Testis (tissue), 3 donors: Measurements from ENCODE around the gene WLS. TPM values are rescaled to one million over a fixed set of nuclear protein-coding genes. Genes with fewer than 3 reads are reported as not detected.

Source experiments
- DNase-seq: peaks from one replicate; pipeline ENCODE4 v3.0.0-alpha.2; 2019
- H3K27ac ChIP-seq, 2 donors: fragments of 200-600 bp; sonication (generic); one replicate each; pipeline ENCODE4 v1.5.1; 2019
- H3K27me3 ChIP-seq: fragments of 200-600 bp; sonication (generic); one replicate; pipeline ENCODE4 v1.5.1; 2019
- H3K36me3 ChIP-seq: fragments of 200-600 bp; sonication (generic); one replicate; pipeline ENCODE4 v1.5.1; 2017; ENCODE audit warnings: low read depth; ENCODE audit errors: missing control alignments
- H3K4me1 ChIP-seq: fragments of 200-600 bp; sonication (generic); one replicate; pipeline ENCODE4 v1.5.1; 2019
- H3K4me3 ChIP-seq, 2 donors: fragments of 200-600 bp; sonication (generic); one replicate each; pipeline ENCODE4 v1.5.1; 2017 to 2019
- H3K9me3 ChIP-seq: fragments of 200-600 bp; sonication (generic); one replicate; pipeline ENCODE4 v1.5.1; 2017
- CTCF ChIP-seq, 3 experiments: fragments of 450-650 bp in 2 of 3; fragments of 200-600 bp in 1 of 3; sonication (generic) in 1 of 3; IDR thresholded peaks; one replicate each; pipeline ENCODE4 v1.5.1; 2016 to 2019; ENCODE audit warnings: antibody characterized with exemption in 3 of 3, mild to moderate bottlenecking in 2 of 3, moderate library complexity in 1 of 3
- POLR2A ChIP-seq: fragments of 450-650 bp; IDR thresholded peaks from one replicate; pipeline ENCODE4 v1.6.1; 2017; ENCODE audit warnings: antibody characterized with exemption, mild to moderate bottlenecking, moderate library complexity
- WGBS, 2 donors: methylation state at CpG; one replicate each; pipeline ENCODE4 v1.1.5; 2018; 5-methylcytosine and 5-hydroxymethylcytosine counted together
- intact Hi-C: fragments of 100-400 bp; cut with DNase I; formaldehyde crosslinking; loops from one replicate; pipeline ENCODE4 v1.15.1; 2023; ENCODE audit warnings: low total_unique reads
- polyA plus RNA-seq: library from polyadenylated mRNA; stranded (reverse); fragments of 350-450 nt; fragmentation: Illumina TruSeq; extraction: RNeasy Lipid Tissue Mini Kit (QIAGEN cat#74804); gene quantifications from one replicate; pipeline ENCODE4 v1.2.3, GENCODE V29; 2014; ENCODE audit warnings: low read depth, low replicate concordance; ENCODE audit not compliant: insufficient read depth
- total RNA-seq, 2 donors: library from RNA; depleted of rRNA; stranded (reverse); fragments of >200 nt; gene quantifications; one replicate each; pipeline ENCODE4 v1.2.3, GENCODE V29; 2016

The WLS gene
- total and polyA plus RNA-seq, 3 donors from 2014 or later: 32.6 to 93.7 (median 75.5) TPM

- Histone ChIP-seq H3K36me3 (no peaks in the 10 kb centered on the region), H3K27me3 (no peaks in the 10 kb centered on the region), H3K4me1 (no peaks in the 10 kb centered on the region), H3K27ac (no peak overlapping the region), H3K9me3 (no peaks in the 10 kb centered on the region), H3K4me3 (no peak overlapping the region)
- intact Hi-C loops: no loop called here
- 40 to 59% methylated on average over 4 of the region's 4 CpGs for whole genome bisulfite sequencing, 2 donors
- DNase-seq: no peak
- TF ChIP-seq CTCF (IDR thresholded peaks at IDR 0.05): no peak
- no peak for TF ChIP-seq POLR2A
Observed at GRCh38 chr1:68188644-68189340, 43.5 kb downstream of the WLS start.

GRCh38 chr1:68188060-68188538 lies 44.2 kb downstream of the WLS start:
- no peaks in the 10 kb centered on the region for H3K9me3 ChIP-seq
- no peak overlapping the region for H3K4me3 ChIP-seq
- TF ChIP-seq CTCF (IDR thresholded peaks at IDR 0.05): no peak
- no peak for TF ChIP-seq POLR2A
- WGBS, 2 donors: 71 to 79% methylated on average over 3 of the region's 3 CpGs
- no peaks in the 10 kb centered on the region for H3K36me3 ChIP-seq
- intact Hi-C loops: no loop called here
- no peaks in the 10 kb centered on the region for H3K4me1 ChIP-seq
- H3K27ac ChIP-seq: no peak overlapping the region
- DNase-seq: no peak
- no peaks in the 10 kb centered on the region for H3K27me3 ChIP-seq

- 67 to 83% methylated on average over 2 of the region's 2 CpGs for WGBS, 2 donors
- TF ChIP-seq POLR2A (no peak), CTCF (IDR thresholded peaks at IDR 0.05) (no peak)
- intact Hi-C loops: no loop called here
- H3K27ac ChIP-seq: no peak overlapping the region
- no peak for DNase-seq
- no peaks in the 10 kb centered on the region for H3K4me1 ChIP-seq
- no peak overlapping the region for H3K4me3 ChIP-seq
- H3K36me3 ChIP-seq: no peaks in the 10 kb centered on the region
- H3K9me3 ChIP-seq: no peaks in the 10 kb centered on the region
- no peaks in the 10 kb centered on the region for H3K27me3 ChIP-seq
Observed at GRCh38 chr1:68185743-68186142, 46.6 kb downstream of the WLS start.

- WGBS, 2 donors: 95 to 96% methylated on average over 2 of the region's 2 CpGs
- no peaks in the 10 kb centered on the region for H3K36me3 ChIP-seq
- no peaks in the 10 kb centered on the region for H3K27me3 ChIP-seq
- H3K4me3 ChIP-seq: no peak overlapping the region
- no peak for TF ChIP-seq CTCF (IDR thresholded peaks at IDR 0.05)
- TF ChIP-seq POLR2A: no peak
- no peak for DNase-seq
- H3K4me1 ChIP-seq: no peaks in the 10 kb centered on the region
- no peaks in the 10 kb centered on the region for H3K9me3 ChIP-seq
- no peak overlapping the region for H3K27ac ChIP-seq
- intact Hi-C loops: no loop called here
Observed at GRCh38 chr1:68183895-68184294, 48.4 kb downstream of the WLS start.

- H3K4me1 ChIP-seq: peaks cover 5% of the 10 kb centered on the region
- H3K36me3 ChIP-seq: no peaks in the 10 kb centered on the region
- TF ChIP-seq CTCF (IDR thresholded peaks at IDR 0.05) (no peak), POLR2A (no peak)
- no peaks in the 10 kb centered on the region for H3K27me3 ChIP-seq
- intact Hi-C loops: no loop called here
- H3K27ac ChIP-seq: no peak overlapping the region
- no peak for DNase-seq
- whole genome bisulfite sequencing, 2 donors: 63 to 86% methylated on average over 1 of the region's 1 CpG
- no peak overlapping the region for H3K4me3 ChIP-seq
- no peaks in the 10 kb centered on the region for H3K9me3 ChIP-seq
Observed at GRCh38 chr1:68181165-68181556, 51.2 kb downstream of the WLS start.
